NOMO-1 (cell line): ENCODE results near the gene ICAM4.
"Not testable (repeated sequence)": the region's sequence is repeated elsewhere in the genome, so short reads cannot be mapped to it uniquely, and the experiment has no call there.

Experiments used
- DNase-seq, 2 experiments: peaks; one replicate each; lab custom pipeline; 2025; ENCODE audit not compliant: unreplicated experiment in 2 of 2; lab: John Stamatoyannopoulos, UW

Gene ICAM4

DNA sequence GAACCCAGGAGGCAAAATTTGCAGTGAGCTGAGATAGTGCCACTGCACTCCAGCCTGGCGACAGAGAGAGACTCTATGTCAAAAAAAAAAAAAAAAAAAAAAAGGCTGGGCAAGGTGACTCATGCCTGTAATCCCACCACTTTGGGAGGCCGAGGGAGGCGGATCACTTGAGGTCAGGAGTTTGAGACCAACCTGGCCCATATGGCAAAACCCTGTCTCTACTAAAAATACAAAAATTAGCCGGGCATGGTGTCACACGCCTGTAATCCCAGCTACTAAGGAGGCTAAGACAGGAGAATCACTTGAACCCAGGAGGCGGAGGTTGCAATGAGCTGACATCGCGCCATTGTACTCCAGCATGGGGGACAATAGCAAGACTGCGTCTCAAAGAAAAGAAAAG, 50.0 kb downstream of the ICAM4 start:
- not testable (repeated sequence) for DNase-seq
